ENCODE measurements around the gene PDE4B.

Gene PDE4B

DNA sequence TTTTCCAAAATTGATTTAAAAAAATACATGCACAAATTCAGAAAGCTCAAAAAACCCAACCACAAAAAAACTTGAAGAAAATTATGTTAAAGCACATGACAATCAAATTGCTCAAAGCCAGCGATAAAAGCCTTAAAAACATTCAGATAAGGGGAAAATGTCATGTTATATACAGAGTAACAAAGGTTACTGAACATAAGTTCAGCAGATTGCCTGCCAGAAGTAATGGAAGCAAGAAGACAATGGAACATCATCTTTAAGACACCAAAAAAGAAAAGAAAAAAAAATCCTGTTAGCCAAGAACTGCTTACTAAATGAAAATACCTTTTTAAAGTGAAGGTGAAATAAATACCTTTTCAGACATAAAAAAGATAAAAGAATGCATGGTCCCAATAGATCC, 594.0 kb downstream of the PDE4B start:
- TF ChIP-seq, protein P1, sequence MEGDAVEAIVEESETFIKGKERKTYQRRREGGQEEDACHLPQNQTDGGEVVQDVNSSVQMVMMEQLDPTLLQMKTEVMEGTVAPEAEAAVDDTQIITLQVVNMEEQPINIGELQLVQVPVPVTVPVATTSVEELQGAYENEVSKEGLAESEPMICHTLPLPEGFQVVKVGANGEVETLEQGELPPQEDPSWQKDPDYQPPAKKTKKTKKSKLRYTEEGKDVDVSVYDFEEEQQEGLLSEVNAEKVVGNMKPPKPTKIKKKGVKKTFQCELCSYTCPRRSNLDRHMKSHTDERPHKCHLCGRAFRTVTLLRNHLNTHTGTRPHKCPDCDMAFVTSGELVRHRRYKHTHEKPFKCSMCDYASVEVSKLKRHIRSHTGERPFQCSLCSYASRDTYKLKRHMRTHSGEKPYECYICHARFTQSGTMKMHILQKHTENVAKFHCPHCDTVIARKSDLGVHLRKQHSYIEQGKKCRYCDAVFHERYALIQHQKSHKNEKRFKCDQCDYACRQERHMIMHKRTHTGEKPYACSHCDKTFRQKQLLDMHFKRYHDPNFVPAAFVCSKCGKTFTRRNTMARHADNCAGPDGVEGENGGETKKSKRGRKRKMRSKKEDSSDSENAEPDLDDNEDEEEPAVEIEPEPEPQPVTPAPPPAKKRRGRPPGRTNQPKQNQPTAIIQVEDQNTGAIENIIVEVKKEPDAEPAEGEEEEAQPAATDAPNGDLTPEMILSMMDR (IDR thresholded peaks at IDR 0.05; ENCODE audit: low read length, missing control alignments) = no peak
- DNase-seq (ENCODE audit: low read depth) = no peak
- H3K4me3 ChIP-seq (replicated peaks; ENCODE audit: low read depth, low read length) = no peak overlapping the region

- no peak for DNase-seq (ENCODE audit: low read depth)
- H3K4me3 ChIP-seq (replicated peaks; ENCODE audit: low read depth, low read length) = no peak overlapping the region
- TF ChIP-seq, protein P1 (IDR thresholded peaks at IDR 0.05; ENCODE audit: low read length, missing control alignments) = no peak
Measured at GRCh38 chr1:66388913-66389312, 596.2 kb downstream of the PDE4B start.

- TF ChIP-seq, protein P1 (IDR thresholded peaks at IDR 0.05; ENCODE audit: low read length, missing control alignments) = no peak
- H3K4me3 ChIP-seq (replicated peaks; ENCODE audit: low read depth, low read length) = no peak overlapping the region
- no peak for DNase-seq (ENCODE audit: low read depth)
Measured at GRCh38 chr1:66393586-66394287, 601.0 kb downstream of the PDE4B start.

DNA sequence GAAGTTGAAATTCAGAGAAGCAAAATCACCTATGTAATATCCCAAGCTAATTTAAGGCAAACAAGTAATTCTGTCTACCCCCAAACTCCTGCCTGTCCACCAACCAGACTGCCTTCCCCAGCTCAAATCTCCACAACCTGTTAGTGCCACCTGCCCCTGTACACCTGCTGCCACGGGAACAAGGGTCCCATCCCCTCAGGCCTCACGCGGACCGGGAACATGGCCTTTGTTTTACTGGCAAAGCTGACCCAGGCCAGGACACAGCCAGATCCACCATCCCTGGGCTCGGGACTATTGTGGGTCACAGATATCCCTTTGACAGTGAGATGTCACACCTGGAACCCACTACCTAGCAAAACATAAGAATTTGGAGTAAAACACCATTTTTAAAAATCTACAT, 601.9 kb downstream of the PDE4B start:
- H3K4me3 ChIP-seq (replicated peaks; ENCODE audit: low read depth, low read length) = no peak overlapping the region
- TF ChIP-seq, protein P1 (IDR thresholded peaks at IDR 0.05; ENCODE audit: low read length, missing control alignments) = no peak

DNA sequence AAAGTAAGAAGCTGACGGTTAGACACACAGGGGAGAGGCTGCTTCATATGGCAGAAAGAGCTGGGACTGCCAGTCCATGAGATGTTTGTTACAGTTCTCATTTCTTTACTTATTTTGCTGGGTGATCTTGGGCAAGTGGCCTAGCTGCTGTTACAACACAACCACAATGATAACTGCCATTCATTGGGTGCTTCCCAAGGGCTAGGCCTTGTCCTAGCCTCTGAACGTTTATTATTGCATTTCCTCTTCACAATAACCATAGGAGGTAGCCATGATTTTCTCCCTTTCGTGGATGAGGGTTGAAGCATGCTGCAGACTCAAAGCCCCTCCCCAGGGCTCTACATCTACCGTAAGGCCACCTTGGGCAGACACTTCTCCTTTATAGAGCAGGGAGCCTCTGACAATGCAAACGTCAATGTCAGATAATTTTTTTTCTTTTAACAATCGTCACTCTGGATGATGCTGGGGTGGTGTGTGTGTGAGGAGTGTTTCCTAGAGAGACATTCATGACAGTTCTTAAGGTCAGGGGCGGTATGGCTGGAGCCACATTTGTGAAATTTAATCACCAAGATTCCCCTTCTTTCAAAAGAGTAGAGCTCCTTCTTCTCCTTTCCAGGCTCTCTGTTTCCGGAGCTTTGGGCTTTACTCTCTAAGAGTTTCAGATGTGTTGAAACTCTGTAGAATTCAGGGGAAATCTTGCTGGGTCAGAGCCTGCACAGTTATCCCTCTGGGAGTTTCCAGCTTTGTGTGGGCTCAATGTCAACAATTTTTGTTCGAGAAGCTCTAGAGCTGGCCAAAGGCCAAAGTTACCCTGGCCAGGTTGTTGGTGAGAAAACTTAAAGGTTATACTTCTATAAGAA, 602.7 kb downstream of the PDE4B start:
- peak; percentile 69 for DNase-seq (ENCODE audit: low read depth)
- TF ChIP-seq, protein P1 (IDR thresholded peaks at IDR 0.05; ENCODE audit: low read length, missing control alignments) = no peak
- no peak overlapping the region for H3K4me3 ChIP-seq (replicated peaks; ENCODE audit: low read depth, low read length)

More for the DNA sequence above, 601.9 kb downstream of the PDE4B start:
- DNase-seq (ENCODE audit: low read depth) = no peak

DNA sequence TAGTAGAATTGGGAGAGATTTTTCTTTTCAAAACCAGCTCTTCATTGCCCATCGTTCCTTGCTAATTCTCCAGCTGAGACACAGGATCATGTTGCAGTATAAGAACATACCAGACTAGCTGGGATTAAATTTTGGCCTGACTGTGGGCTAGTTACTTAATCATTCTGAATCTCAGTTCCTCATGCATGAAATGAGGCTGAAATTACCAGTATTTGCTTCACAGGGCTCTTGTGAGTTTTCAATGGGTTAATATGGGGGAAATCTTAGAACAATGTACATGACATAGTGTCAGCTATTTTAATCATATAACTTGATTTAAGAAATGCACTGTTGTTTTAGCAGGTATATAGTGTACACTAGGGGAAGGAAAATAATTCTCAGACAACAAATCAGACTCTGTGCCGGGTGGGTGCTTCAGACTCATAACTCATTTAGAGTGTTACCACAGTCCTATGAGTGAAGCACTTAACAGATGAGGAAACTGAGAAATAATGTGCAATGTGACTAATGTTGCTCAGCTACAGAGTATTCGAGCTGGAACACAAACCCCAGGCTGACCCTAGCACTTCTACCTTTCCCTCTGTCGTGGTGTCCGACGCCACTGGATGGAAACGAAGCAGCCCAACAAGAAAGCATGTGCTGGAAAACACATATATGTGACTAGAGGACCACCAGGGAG, 603.7 kb downstream of the PDE4B start:
- no peak overlapping the region for H3K4me3 ChIP-seq (replicated peaks; ENCODE audit: low read depth, low read length)
- TF ChIP-seq, protein P1 (IDR thresholded peaks at IDR 0.05; ENCODE audit: low read length, missing control alignments) = no peak
- no peak for DNase-seq (ENCODE audit: low read depth)

Measured in fibroblast of pulmonary artery (primary cell).